NCI-H82 treated with DMSO at 0.1 percent for 48 hours (cell line): ENCODE results near the gene AKR7A2.
"Not testable (repeated sequence)": the region's sequence is repeated elsewhere in the genome, so short reads cannot be mapped to it uniquely, and the experiment has no call there.

Experiments used
- DNase-seq: peaks from one replicate; lab custom pipeline; 2025; ENCODE audit not compliant: unreplicated experiment; lab: John Stamatoyannopoulos, UW

AKR7A2 gene

DNA sequence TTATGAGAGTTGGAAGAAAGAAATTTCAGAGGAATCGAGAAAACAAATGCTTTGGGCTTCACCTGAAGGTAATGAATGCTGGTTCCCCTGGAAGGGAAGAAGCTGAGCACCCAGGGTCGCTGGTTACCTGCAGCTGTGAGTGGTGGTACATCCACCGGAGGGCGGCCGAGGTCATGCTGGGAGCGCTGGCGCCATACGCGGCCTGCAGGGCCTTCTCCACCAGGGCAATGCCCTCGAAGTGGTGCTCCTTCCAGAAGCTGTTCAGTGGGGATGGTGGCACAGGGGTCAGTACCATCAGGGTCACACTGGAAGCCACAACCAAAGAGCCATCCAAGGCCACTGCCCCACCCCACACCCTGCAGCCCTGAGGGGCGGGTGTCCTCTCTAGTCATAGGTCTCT lies 43.5 kb downstream of the AKR7A2 start:
- no peak for DNase-seq

DNA sequence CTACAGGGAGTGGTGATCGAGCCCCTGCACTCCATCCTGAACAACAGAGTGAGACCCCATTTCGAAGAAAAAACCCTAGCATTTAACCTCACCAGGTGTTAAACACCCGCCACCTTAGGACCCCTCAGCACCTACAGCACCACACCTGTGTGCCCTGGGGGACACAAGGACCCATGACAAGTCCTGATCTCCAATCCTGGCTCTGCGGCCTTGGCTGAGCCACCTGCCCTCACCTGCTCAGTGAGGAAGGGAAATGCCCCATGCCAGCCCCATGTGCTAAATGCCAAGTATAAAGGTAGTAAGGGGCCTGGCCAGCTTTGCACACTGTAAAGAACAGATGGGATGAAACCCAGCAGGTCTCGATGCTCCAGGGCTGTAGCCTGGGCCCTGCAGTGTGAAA lies 49.2 kb downstream of the AKR7A2 start:
- no peak for DNase-seq

GRCh38 chr1:19262047-19262446 lies 49.9 kb downstream of the AKR7A2 start:
- no peak for DNase-seq

GRCh38 chr1:19260211-19261138 lies 51.5 kb downstream of the AKR7A2 start:
- no peak for DNase-seq

DNA sequence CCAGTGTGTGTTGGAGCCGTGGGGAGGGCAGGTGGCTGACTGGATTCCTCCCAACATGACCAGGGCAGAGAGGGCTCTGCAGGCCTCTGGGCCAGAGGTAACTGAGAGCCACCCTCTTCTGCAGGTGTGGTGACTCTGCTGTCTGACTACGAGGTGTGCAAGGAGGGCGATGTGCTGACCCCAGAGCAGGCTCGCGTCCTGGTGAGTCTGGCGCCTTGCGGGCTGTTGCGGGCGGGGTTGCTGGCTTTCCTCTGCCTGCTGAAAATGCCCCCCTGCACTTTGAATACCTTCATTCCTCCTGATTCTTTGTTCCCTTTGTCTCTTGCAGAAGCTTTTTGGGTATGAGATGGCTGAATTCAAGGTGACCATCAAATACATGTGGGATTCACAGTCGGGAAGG lies 53.6 kb downstream of the AKR7A2 start:
- no peak for DNase-seq

DNA sequence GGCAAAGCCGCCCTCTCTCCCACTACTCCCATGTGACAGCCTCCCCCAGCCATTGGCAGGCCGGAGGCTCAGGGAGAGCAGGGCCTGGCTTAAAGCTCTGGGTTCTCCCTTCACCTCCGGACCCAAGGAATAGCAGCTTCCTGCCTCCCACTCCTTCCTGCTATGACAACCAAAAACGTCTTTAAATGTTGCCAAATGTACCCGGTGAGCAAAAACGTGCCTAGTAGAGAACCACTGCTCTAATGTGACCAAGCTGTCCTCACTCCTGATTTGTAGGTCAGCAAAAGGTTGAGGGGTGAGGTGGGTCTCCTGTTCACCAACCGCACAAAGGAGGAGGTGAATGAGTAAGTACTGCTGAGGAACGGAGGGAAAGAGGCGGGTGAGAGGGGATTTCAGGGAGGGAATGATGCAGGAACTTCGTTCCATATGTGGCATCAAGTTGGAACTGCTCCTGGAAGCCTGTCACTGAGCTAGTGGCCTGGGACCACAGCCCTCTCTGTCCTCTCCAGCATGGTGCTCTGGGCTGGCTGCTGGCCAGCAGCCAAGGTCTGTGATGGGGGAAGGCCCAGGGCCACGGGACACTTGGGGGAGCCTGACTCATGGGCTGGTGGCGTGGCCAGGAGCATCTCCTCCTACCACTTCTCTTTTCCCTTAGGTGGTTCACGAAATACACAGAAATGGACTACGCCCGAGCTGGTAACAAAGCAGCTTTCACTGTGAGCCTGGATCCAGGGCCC lies 54.6 kb downstream of the AKR7A2 start:
- no peak for DNase-seq

DNA sequence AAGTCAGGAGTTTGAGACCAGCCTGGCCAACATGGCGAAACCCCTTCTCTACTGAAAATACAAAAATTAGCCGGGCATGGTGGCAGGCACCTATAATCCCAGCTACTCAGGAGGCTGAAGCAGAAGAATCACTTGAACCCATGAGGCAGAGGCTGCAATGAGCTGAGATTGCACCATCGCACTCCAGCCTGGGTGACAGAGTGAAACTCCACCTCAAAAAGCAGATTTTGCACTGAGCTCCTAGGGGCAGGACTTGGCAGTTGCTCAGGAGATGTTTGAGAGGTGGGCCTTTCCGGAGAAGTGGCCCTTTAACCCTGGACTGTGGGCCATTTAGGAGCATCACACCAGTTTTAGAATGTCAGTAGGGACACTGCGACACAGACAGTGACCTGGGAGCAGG lies 55.6 kb downstream of the AKR7A2 start:
- DNase-seq = not testable (repeated sequence)

- no peak for DNase-seq
These were observed 56.7 kb downstream of the AKR7A2 start for GRCh38 chr1:19255288-19255687.

- DNase-seq = no peak
These were observed 57.5 kb downstream of the AKR7A2 start for GRCh38 chr1:19254416-19254815.
